Skin of body (tissue), 2 donors: ENCODE data around the gene NUDT3. TPM values are rescaled to one million over a fixed set of nuclear protein-coding genes. Genes with fewer than 3 reads are reported as not detected.

Experiments
- DNase-seq: peaks from one replicate; lab custom pipeline; 2025; lab: John Stamatoyannopoulos, UW
- total RNA-seq: library from RNA; depleted of rRNA; stranded (reverse); fragments of >200 nt; gene quantifications from one replicate; pipeline ENCODE4 v1.2.3, GENCODE V29; 2014

The NUDT3 gene
- total RNA-seq, 1 donor from 2014 or later = 21.3 TPM

- DNase-seq = no peak
These were observed 151.9 kb downstream of the NUDT3 start for GRCh38 chr6:34240329-34241248.

DNA sequence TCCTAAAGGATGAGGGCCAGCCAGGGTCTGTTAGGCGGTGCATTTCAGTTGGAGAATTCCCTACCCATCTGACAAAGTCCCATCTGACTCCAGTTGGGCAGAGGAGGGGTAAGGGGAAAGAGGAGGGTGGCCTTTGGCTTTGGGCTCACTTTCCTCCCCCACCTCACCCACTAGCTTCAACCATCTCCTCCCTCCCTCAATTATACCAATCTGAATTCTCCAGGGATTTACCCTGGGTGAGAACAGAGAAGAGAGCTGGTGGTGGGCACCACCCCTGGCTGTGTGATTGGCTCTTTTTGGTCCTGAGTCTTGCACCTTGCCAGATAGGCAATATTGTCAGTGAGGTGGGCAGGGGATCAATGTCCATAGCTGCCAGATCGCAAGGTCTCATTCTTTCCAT is 152.6 kb downstream of the NUDT3 start:
- DNase-seq = no peak

- no peak for DNase-seq
These were observed 153.0 kb downstream of the NUDT3 start for GRCh38 chr6:34239500-34239825.

DNA sequence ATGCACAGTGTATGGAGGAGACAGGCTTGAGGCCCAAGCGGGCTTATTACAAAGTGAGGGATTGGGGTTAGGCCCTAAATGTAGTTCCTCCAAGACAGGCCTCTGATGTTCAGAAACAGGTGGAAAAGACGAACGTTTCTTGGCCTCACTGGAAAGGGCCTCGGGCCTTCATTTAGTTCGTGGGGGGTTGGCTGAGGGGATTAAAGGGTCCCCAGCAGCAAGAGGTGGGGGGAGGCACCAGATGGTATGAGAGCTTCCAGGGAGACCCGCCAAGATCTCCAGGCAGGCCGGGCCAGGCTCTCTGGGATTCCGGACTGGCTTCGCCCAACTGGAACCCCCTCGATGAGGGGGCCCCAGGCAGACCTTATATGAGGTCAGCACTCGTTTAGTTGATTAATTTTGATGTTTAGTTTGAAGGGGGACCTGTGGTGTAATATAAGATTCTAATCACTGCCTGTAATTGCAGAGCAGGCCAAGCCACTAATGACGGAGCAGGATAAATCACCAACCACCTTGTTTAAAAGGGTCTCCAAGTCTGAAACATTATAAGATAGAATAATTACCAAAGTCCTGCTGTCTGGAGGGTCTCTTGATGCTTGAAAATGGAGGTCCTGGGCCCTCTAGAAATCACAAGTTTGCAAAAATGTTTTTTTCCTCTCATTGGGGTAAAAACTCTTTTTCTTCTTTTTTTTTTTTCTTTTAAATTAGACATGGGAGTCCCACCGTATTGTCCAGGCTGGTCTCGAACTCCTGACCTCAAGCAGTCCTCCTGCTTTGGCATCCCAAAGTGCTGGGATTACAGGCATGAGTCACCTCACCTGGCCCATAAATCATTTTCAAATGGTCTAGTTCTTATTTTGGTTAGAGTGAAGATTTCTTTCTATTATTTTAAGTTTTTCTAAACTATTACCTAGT is 153.6 kb downstream of the NUDT3 start:
- DNase-seq = no peak

DNA sequence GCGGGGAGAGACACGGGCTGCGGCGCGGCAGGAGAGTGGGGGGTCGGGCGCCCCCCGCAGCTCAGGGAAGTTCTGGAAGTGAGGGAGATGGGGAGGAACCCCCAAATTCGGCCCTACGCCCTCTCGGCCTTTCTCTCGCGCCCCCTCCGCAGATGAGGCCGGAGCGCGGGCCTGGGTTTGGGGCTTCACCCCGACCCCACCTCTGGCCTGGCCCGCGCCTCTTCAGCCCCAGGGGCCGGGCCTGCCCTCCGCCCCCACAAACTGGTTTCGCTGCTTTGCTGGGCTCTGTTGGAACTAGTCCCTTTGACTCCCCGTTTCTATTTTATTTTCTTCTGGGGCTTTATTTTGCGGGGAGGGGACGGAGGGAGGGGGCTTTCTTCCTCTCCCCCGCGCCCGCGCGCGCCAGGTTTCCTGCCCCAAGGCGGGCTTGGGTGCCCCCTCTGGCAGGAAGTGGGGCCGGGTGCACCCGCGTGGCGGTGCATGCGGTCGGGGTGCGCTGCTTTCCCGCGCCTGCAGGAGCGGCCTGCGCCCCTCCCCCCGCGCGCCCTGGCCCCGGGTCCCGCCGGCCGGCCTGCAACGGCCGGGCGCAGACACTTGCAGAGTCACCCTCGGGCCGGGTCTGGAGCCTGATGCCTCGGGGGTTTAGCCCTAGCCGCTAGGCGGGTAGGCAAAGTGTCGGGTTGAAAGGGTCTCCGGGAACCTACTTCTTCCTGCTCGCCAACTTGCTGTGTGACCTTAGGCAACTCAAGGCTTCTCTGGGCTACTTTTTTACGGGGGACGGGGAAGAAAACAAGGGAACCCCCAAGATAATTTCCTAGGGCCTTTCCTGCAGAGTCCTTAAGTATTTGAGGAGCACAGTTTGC is 154.5 kb downstream of the NUDT3 start:
- no peak for DNase-seq

- no peak for DNase-seq
These were observed 155.2 kb downstream of the NUDT3 start for GRCh38 chr6:34237316-34237721.

DNA sequence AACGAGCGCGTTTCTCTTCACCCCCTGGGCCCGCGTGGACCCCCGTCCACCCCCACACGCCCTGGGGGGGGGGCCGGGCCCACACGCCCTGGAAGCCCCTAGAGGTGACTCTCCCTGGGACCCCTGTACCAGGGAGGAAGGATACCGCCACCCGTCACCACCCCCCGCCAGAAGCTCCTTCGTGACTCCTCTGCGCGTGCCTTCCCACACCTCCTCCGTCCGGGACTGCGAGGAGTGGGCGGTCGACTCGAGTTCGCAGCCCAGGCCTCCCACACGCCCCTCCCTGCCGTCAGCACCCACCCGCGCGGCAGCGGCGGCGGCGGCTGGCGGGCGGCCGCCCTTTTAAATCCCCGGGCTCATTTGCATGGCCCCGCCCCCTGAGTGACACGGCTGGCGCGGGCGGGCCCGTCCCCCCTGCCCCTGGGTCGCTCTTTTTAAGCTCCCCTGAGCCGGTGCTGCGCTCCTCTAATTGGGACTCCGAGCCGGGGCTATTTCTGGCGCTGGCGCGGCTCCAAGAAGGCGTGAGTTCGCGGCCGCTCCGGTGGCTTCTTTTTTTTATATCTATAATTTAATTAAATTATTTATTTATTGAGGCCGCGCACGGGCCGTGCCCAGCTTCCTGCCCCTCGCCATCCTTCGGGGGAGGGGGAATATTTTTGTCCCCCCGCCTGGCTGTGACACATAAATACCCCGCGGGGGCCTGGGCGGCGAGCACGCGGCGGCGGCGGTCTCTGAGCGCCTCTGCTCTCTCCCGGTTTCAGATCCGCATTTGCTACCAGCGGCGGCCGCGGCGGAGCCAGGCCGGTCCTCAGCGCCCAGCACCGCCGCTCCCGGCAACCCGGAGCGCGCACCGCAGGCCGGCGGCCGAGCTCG is 155.8 kb downstream of the NUDT3 start, which contains the start of gene HMGA1:
Gene HMGA1 (plus strand): TSS at position 431 of the 873 bp plus-strand sequence. CDS start 3,908 bp downstream, outside the sequence.
- DNase-seq = peak; percentile 58

DNA sequence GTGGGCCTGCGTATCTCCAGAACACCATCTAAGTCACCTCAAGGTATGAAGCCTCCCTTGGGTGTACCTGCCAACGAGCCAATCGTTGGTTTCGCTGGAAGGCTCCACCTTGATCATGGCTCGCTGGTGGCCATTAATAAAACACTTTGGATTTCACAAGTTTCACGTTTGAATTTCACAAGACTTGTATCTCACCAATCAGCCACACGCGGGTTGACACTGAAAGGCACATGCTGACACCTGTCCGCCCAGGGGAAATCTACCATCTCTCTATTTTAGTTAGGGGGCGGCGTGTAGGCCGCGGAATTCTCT is 156.4 kb downstream of the NUDT3 start:
- DNase-seq = no peak

GRCh38 chr6:34235307-34236130 is 156.9 kb downstream of the NUDT3 start:
- no peak for DNase-seq

- DNase-seq = no peak
These were observed 157.7 kb downstream of the NUDT3 start for GRCh38 chr6:34234667-34235306.

DNA sequence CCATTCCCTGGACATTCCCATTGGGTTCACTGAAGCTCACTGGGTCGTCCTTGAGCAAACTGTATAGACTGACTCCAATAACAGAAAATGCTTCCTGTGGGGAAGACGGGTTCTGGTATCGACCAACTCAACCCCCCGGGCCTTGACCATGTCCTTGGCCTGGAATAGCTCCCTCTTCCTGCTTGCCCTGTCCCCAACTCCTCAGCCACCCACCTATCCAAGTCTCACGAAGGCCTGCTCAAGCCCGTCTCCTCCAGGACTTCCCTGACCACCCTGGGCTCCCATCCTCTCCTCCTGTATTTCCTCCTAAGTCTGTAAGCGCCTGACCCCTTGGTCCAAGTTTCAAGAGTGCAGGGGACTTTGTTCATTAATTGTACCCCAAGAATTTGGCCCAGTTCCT is 158.6 kb downstream of the NUDT3 start:
- DNase-seq = no peak

DNA sequence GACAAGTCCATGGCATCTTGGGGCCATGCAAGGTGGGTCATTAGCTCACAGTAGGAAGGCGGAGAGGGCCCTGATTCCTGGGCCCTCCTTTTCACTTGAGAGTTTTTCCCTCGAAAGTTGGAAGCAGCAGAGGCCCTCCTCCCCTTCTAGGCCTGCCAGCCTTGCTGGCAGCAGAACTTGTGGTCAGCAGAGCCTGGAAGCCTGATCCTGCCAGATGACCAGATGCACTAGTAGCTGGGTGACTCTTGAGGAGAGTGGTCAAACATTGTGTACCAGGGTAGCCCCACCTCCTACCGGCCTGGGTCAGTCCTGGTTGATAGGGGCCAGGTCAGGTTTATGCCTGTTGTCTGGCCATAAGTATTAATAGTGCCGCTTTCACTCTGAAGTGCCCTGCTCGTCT is 159.6 kb downstream of the NUDT3 start:
- no peak for DNase-seq

GRCh38 chr6:34231566-34232336 is 160.7 kb downstream of the NUDT3 start:
- no peak for DNase-seq

DNA sequence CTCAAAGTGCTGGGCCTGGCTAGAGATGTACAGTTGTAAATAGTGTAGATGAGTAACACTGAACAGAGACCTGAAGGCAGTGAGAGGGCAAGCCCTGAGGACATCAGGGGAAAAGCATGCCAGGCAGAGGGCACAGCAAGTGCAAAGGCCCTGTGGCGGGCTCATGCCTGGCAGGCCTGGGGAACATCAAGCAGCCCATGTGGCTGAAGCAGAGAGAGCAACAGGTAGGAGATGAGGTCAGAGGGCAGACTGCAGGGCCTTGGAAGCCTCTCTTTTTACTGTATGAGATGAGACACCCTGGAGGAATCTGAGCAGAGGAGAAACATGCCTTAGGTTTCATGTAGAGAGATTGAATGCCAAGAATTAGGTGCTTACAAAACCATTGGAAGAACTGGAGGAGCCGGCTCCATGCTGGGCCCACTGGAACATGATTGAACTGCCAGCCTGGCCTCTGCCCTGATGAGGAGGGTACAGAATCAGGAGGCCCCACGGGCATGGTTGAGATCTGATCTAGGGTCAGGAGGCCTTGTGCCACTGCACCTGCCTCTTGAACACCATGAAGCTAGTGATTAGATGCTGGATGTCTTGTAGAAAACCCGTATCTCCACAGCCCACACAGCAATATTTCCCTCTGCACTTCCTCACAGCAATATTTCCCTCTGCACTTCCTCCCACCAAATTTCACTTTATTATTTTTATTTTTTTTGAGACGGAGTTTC is 161.7 kb downstream of the NUDT3 start:
- DNase-seq = no peak

- DNase-seq = no peak
These were observed 162.6 kb downstream of the NUDT3 start for GRCh38 chr6:34229877-34230276.
